Esophagus squamous epithelium (tissue), 5 donors: ENCODE results near the gene TDRD7. TPM values are rescaled to one million over a fixed set of nuclear protein-coding genes. Genes with fewer than 3 reads are reported as not detected.

Source experiments
- DNase-seq: peaks from one replicate; lab custom pipeline; 2025; lab: John Stamatoyannopoulos, UW
- H3K27ac ChIP-seq, 4 donors: fragments of 200-600 bp; sonication (generic); one replicate each; pipeline ENCODE4 v1.5.1; 2016 to 2019; ENCODE audit warnings: mild to moderate bottlenecking in 1 of 4
- H3K27me3 ChIP-seq, 4 donors: fragments of 200-600 bp; sonication (generic); 1 replicate in 3 of 4; 2 replicates in 1 of 4; pipeline versions ENCODE4 v1.5.1 to v1.6.0; 2017 to 2021; ENCODE audit warnings: antibody characterized with exemption in 1 of 4
- H3K36me3 ChIP-seq, 3 donors: fragments of 200-600 bp; sonication (generic); one replicate each; pipeline ENCODE4 v1.5.1; 2016 to 2019
- H3K4me1 ChIP-seq, 3 donors: fragments of 200-600 bp; sonication (generic); one replicate each; pipeline ENCODE4 v1.5.1; 2017 to 2019
- H3K4me3 ChIP-seq, 4 donors: fragments of 200-600 bp; sonication (generic); 1 replicate in 3 of 4; 2 replicates in 1 of 4; pipeline ENCODE4 v1.5.1; 2016 to 2019; ENCODE audit warnings: mild to moderate bottlenecking in 2 of 4, moderate library complexity in 1 of 4
- H3K9me3 ChIP-seq, 3 donors: fragments of 200-600 bp; sonication (generic); one replicate each; pipeline ENCODE4 v1.5.1; 2016 to 2019
- CTCF ChIP-seq, 6 experiments: fragments of 450-650 bp in 4 of 6; fragments of 200-600 bp in 2 of 6; sonication (generic) in 2 of 6; IDR thresholded peaks; one replicate each; pipeline ENCODE4 v1.5.1; 2016 to 2019; ENCODE audit warnings: antibody characterized with exemption in 6 of 6, mild to moderate bottlenecking in 4 of 6, moderate library complexity in 4 of 6
- POLR2A ChIP-seq, 4 donors: fragments of 450-650 bp; IDR thresholded peaks; one replicate each; pipeline ENCODE4 v1.6.1; 2017; ENCODE audit warnings: antibody characterized with exemption in 4 of 4, mild to moderate bottlenecking in 4 of 4, moderate library complexity in 3 of 4
- WGBS, 2 donors: methylation state at CpG; one replicate each; pipeline ENCODE4 v1.1.5; 2018; 5-methylcytosine and 5-hydroxymethylcytosine counted together
- intact Hi-C: fragments of 100-400 bp; cut with DNase I; formaldehyde crosslinking; loops from one replicate; pipeline ENCODE4 v1.15.0; 2022
- total RNA-seq, 4 donors: library from RNA; depleted of rRNA; stranded (reverse); fragments of >200 nt; gene quantifications; one replicate each; pipeline ENCODE4 v1.1.0, GENCODE V29; 2016
- donor health status: DM: yes; HTN: yes; CAD: no.

Gene TDRD7
- total RNA-seq, 4 donors from 2014 or later = 7.7 to 11.3 (median 10.2) TPM

GRCh38 chr9:97515662-97516061, 103.8 kb downstream of the TDRD7 start:
- Histone ChIP-seq H3K27me3 (peaks cover 0 to 46% (median 0%) of the 10 kb centered on the region in 4 donors), H3K4me1 (peaks cover 0 to 43% (median 16%) of the 10 kb centered on the region in 3 donors), H3K27ac (peak overlapping the region in 1 of 4 donors; percentile 7), H3K4me3 (no peak overlapping the region), H3K9me3 (no peaks in the 10 kb centered on the region), H3K36me3 (no peaks in the 10 kb centered on the region)
- WGBS, 2 donors = 68 to 72% methylated on average over 6 of the region's 6 CpGs
- TF ChIP-seq POLR2A (IDR thresholded peaks at IDR 0.05) (no peak), CTCF (IDR thresholded peaks at IDR 0.05) (no peak)
- no peak for DNase-seq
- intact Hi-C loops = no loop called here

GRCh38 chr9:97516111-97516510, 104.2 kb downstream of the TDRD7 start:
- peaks cover 0 to 38% (median 14%) of the 10 kb centered on the region in 3 donors for H3K4me1 ChIP-seq
- 80 to 87% methylated on average over 6 to 8 of the region's 8 CpGs for WGBS, 2 donors
- peak overlapping the region in 2 of 4 donors; percentile 10 to 25 for H3K27ac ChIP-seq

GRCh38 chr9:97517331-97518089, 105.6 kb downstream of the TDRD7 start:
- Histone ChIP-seq H3K4me1 (peaks cover 0 to 33% (median 9%) of the 10 kb centered on the region in 3 donors), H3K27ac (peak overlapping the region in 3 of 4 donors; percentile 69 to 80 (median 78)), H3K27me3 (peaks cover 0 to 47% (median 0%) of the 10 kb centered on the region in 4 donors), H3K36me3 (no peaks in the 10 kb centered on the region), H3K9me3 (no peaks in the 10 kb centered on the region), H3K4me3 (no peak overlapping the region)
- DNase-seq = no peak
- intact Hi-C loops = no loop called here
- WGBS, 2 donors = 71 to 83% methylated on average over 9 to 10 of the region's 14 CpGs
- TF ChIP-seq CTCF (IDR thresholded peaks at IDR 0.05) = no peak
- TF ChIP-seq POLR2A (IDR thresholded peaks at IDR 0.05) = no peak

More at GRCh38 chr9:97516111-97516510, 104.2 kb downstream of the TDRD7 start:
- DNase-seq = no peak
- TF ChIP-seq CTCF (IDR thresholded peaks at IDR 0.05) = no peak
- no peak for TF ChIP-seq POLR2A (IDR thresholded peaks at IDR 0.05)
- intact Hi-C loops = no loop called here
- no peak overlapping the region for H3K4me3 ChIP-seq
- no peaks in the 10 kb centered on the region for H3K9me3 ChIP-seq
- no peaks in the 10 kb centered on the region for H3K36me3 ChIP-seq
- peaks cover 0 to 47% (median 0%) of the 10 kb centered on the region in 4 donors for H3K27me3 ChIP-seq

GRCh38 chr9:97518166-97518908, 106.4 kb downstream of the TDRD7 start:
- Histone ChIP-seq H3K27me3 (peaks cover 0 to 47% (median 0%) of the 10 kb centered on the region in 4 donors), H3K9me3 (no peaks in the 10 kb centered on the region), H3K4me3 (no peak overlapping the region), H3K4me1 (peaks cover 0 to 33% (median 9%) of the 10 kb centered on the region in 3 donors), H3K36me3 (no peaks in the 10 kb centered on the region), H3K27ac (peak overlapping the region in 3 of 4 donors; percentile 69 to 80 (median 78))
- no peak for DNase-seq
- TF ChIP-seq POLR2A (IDR thresholded peaks at IDR 0.05) = no peak
- TF ChIP-seq CTCF (IDR thresholded peaks at IDR 0.05) = no peak
- intact Hi-C loops = no loop called here
- 75 to 77% methylated on average over 8 of the region's 9 CpGs for WGBS, 2 donors
